ENCODE data around the gene MCM9.

MCM9 gene

GRCh38 chr6:118963003-118963402 lies 28.0 kb upstream of the MCM9 start:
- H3K36me3 ChIP-seq (ENCODE audit: control insufficient read depth, low read length): no peaks in the 10 kb centered on the region
- H3K27ac ChIP-seq (ENCODE audit: low read depth, low read length): no peak overlapping the region
- H3K27me3 ChIP-seq (ENCODE audit: control insufficient read depth, low read length): no peaks in the 10 kb centered on the region; the same call in 1 of the 2 replicates
- H3K79me2 ChIP-seq (ENCODE audit: control insufficient read depth, low read length): no peaks in the 10 kb centered on the region
- TF ChIP-seq EZH2phosphoT487 (IDR thresholded peaks at IDR 0.05; ENCODE audit: borderline replicate concordance, low read length): no peak
- TF ChIP-seq CTCF (IDR thresholded peaks at IDR 0.05; ENCODE audit: low read depth, low read length, poor library complexity, severe bottlenecking): peak; percentile 37
- H3K9me3 ChIP-seq (ENCODE audit: control insufficient read depth, insufficient read depth, low read length): no peaks in the 10 kb centered on the region
- no peak overlapping the region for H3K4me3 ChIP-seq (ENCODE audit: low read length)
- no peak overlapping the region for H3K4me2 ChIP-seq (ENCODE audit: low read length)
- H4K20me1 ChIP-seq (ENCODE audit: control insufficient read depth, insufficient read depth, low read depth, low read length): no peaks in the 10 kb centered on the region
- no peaks in the 10 kb centered on the region for H3K9me2 ChIP-seq (replicated peaks; ENCODE audit: control insufficient read depth, low read length)
- H3K4me1 ChIP-seq (ENCODE audit: control insufficient read depth, low read length): no peaks in the 10 kb centered on the region
- no peaks in the 10 kb centered on the region for H3F3A ChIP-seq (ENCODE audit: control insufficient read depth, insufficient read depth)

- no peak for TF ChIP-seq CTCF (IDR thresholded peaks at IDR 0.05; ENCODE audit: low read depth, low read length, poor library complexity, severe bottlenecking)
- TF ChIP-seq EZH2phosphoT487 (IDR thresholded peaks at IDR 0.05; ENCODE audit: borderline replicate concordance, low read length): no peak
- Histone ChIP-seq H3K27ac (ENCODE audit: low read depth, low read length) (no peak overlapping the region), H3K36me3 (ENCODE audit: control insufficient read depth, low read length) (no peaks in the 10 kb centered on the region), H3K4me1 (ENCODE audit: control insufficient read depth, low read length) (no peaks in the 10 kb centered on the region), H3K4me2 (ENCODE audit: low read length) (no peak overlapping the region), H4K20me1 (ENCODE audit: control insufficient read depth, insufficient read depth, low read depth, low read length) (no peaks in the 10 kb centered on the region), H3K79me2 (ENCODE audit: control insufficient read depth, low read length) (no peaks in the 10 kb centered on the region), H3K9me3 (ENCODE audit: control insufficient read depth, insufficient read depth, low read length) (no peaks in the 10 kb centered on the region), H3F3A (ENCODE audit: control insufficient read depth, insufficient read depth) (no peaks in the 10 kb centered on the region), H3K4me3 (ENCODE audit: low read length) (no peak overlapping the region), H3K27me3 (ENCODE audit: control insufficient read depth, low read length) (no peaks in the 10 kb centered on the region; the same call in 1 of the 2 replicates), H3K9me2 (replicated peaks; ENCODE audit: control insufficient read depth, low read length) (no peaks in the 10 kb centered on the region)
Measured at GRCh38 chr6:118959903-118960302, 24.9 kb upstream of the MCM9 start.

- H3K9me3 ChIP-seq (ENCODE audit: control insufficient read depth, insufficient read depth, low read length): no peaks in the 10 kb centered on the region
- no peaks in the 10 kb centered on the region for H3K79me2 ChIP-seq (ENCODE audit: control insufficient read depth, low read length)
- no peaks in the 10 kb centered on the region for H3F3A ChIP-seq (ENCODE audit: control insufficient read depth, insufficient read depth)
- H3K4me1 ChIP-seq (ENCODE audit: control insufficient read depth, low read length): no peaks in the 10 kb centered on the region
- H3K4me3 ChIP-seq (ENCODE audit: low read length): no peak overlapping the region
- H3K27ac ChIP-seq (ENCODE audit: low read depth, low read length): no peak overlapping the region
- H3K27me3 ChIP-seq (ENCODE audit: control insufficient read depth, low read length): no peaks in the 10 kb centered on the region
- no peak overlapping the region for H3K4me2 ChIP-seq (ENCODE audit: low read length)
- H3K9me2 ChIP-seq (replicated peaks; ENCODE audit: control insufficient read depth, low read length): no peaks in the 10 kb centered on the region
- H4K20me1 ChIP-seq (ENCODE audit: control insufficient read depth, insufficient read depth, low read depth, low read length): no peaks in the 10 kb centered on the region
- no peak for TF ChIP-seq EZH2phosphoT487 (IDR thresholded peaks at IDR 0.05; ENCODE audit: borderline replicate concordance, low read length)
- no peak for TF ChIP-seq CTCF (IDR thresholded peaks at IDR 0.05; ENCODE audit: low read depth, low read length, poor library complexity, severe bottlenecking)
- H3K36me3 ChIP-seq (ENCODE audit: control insufficient read depth, low read length): no peaks in the 10 kb centered on the region
Measured at GRCh38 chr6:118953391-118953790, 18.4 kb upstream of the MCM9 start.

GRCh38 chr6:118952683-118953082 lies 17.7 kb upstream of the MCM9 start:
- Histone ChIP-seq H3F3A (ENCODE audit: control insufficient read depth, insufficient read depth) (no peaks in the 10 kb centered on the region), H3K27ac (ENCODE audit: low read depth, low read length) (no peak overlapping the region), H3K4me2 (ENCODE audit: low read length) (no peak overlapping the region), H3K9me3 (ENCODE audit: control insufficient read depth, insufficient read depth, low read length) (no peaks in the 10 kb centered on the region), H3K36me3 (ENCODE audit: control insufficient read depth, low read length) (no peaks in the 10 kb centered on the region), H3K9me2 (replicated peaks; ENCODE audit: control insufficient read depth, low read length) (no peaks in the 10 kb centered on the region), H4K20me1 (ENCODE audit: control insufficient read depth, insufficient read depth, low read depth, low read length) (no peaks in the 10 kb centered on the region), H3K4me1 (ENCODE audit: control insufficient read depth, low read length) (no peaks in the 10 kb centered on the region), H3K79me2 (ENCODE audit: control insufficient read depth, low read length) (no peaks in the 10 kb centered on the region), H3K27me3 (ENCODE audit: control insufficient read depth, low read length) (no peaks in the 10 kb centered on the region), H3K4me3 (ENCODE audit: low read length) (no peak overlapping the region)
- no peak for TF ChIP-seq CTCF (IDR thresholded peaks at IDR 0.05; ENCODE audit: low read depth, low read length, poor library complexity, severe bottlenecking)
- no peak for TF ChIP-seq EZH2phosphoT487 (IDR thresholded peaks at IDR 0.05; ENCODE audit: borderline replicate concordance, low read length)
